SK-N-SH (cell line): Measurements from ENCODE around the gene BEST1. TPM values are rescaled to one million over a fixed set of nuclear protein-coding genes. Genes with fewer than 3 reads are reported as not detected.

ENCODE experiments used
- CTCF ChIA-PET: fragments of 300-600, 350-600 bp; formaldehyde crosslinking; extraction: SDS; loops from one replicate; lab custom pipeline; 2021; lab: Yijun Ruan, JAX
- POLR2A ChIA-PET: fragments of 350-600 bp; sonication (Branson Sonifier 250); formaldehyde crosslinking; extraction: SDS; loops from one replicate; lab custom pipeline; 2020; ENCODE audit warnings: antibody characterized with exemption, inconsistent platforms; lab: Yijun Ruan, JAX
- DNase-seq: peaks from one replicate; pipeline ENCODE4 v3.0.0; 2012
- H2AFZ ChIP-seq: fragments of 200-600 bp; sonication (generic); 2 replicates; pipeline ENCODE4 v1.8.1; 2016; ENCODE audit warnings: antibody characterized with exemption, mild to moderate bottlenecking, low read depth
- H3F3A ChIP-seq: fragments of 200-600 bp; sonication (generic); replicated peaks from 2 replicates; pipeline ENCODE3; 2016; ENCODE audit warnings: antibody characterized with exemption, mild to moderate bottlenecking; ENCODE audit not compliant: insufficient read depth
- H3K27ac ChIP-seq, 2 experiments: fragments of 200-500 bp in 1 of 2; fragments of 200-600 bp in 1 of 2; sonication (Bioruptor generic) in 1 of 2; sonication (generic), shearing (Covaris generic) in 1 of 2; 2 replicates each; pipeline versions ENCODE4 v1.5.1 to v1.6.1; 2014 to 2016; ENCODE audit warnings: low read depth in 2 of 2, inconsistent platforms in 1 of 2, low read length in 1 of 2, mild to moderate bottlenecking in 1 of 2, mixed read lengths in 1 of 2
- H3K27me3 ChIP-seq: fragments of 200-600 bp; sonication (generic), shearing (Covaris generic); 2 replicates; pipeline ENCODE4 v1.6.1; 2016; ENCODE audit warnings: mixed run types; ENCODE audit not compliant: insufficient read depth
- H3K36me3 ChIP-seq, 2 experiments: fragments of 200-500 bp in 1 of 2; fragments of 200-600 bp in 1 of 2; sonication (Bioruptor generic) in 1 of 2; sonication (generic) in 1 of 2; replicated peaks in 1 of 2; 2 replicates each; pipeline versions ENCODE3 to v1.5.1; 2014 to 2016; ENCODE audit warnings: low read length in 1 of 2, mild to moderate bottlenecking in 1 of 2; ENCODE audit not compliant: insufficient read depth in 2 of 2, control insufficient read depth in 1 of 2
- H3K4me1 ChIP-seq, 2 experiments: fragments of 200-500 bp in 1 of 2; fragments of 200-600 bp in 1 of 2; sonication (Bioruptor generic) in 1 of 2; sonication (generic), shearing (Covaris generic) in 1 of 2; 2 replicates each; pipeline versions ENCODE4 v1.5.1 to v1.6.1; 2014 to 2016; ENCODE audit warnings: low read depth in 1 of 2, low read length in 1 of 2, mixed run types in 1 of 2; ENCODE audit not compliant: insufficient read depth in 2 of 2, control insufficient read depth in 1 of 2
- H3K4me2 ChIP-seq: fragments of 200-600 bp; sonication (generic), shearing (Covaris generic); 2 replicates; pipeline ENCODE4 v1.6.1; 2017; ENCODE audit warnings: mixed run types
- H3K4me3 ChIP-seq, 2 experiments: fragments of 200-500 bp in 1 of 2; fragments of 200-600 bp in 1 of 2; sonication (Bioruptor generic) in 1 of 2; sonication (generic), shearing (Covaris generic) in 1 of 2; 2 replicates each; pipeline versions ENCODE4 v1.5.1 to v1.8.1; 2014 to 2016; ENCODE audit warnings: low read depth in 2 of 2, inconsistent platforms in 1 of 2, low read length in 1 of 2, mild to moderate bottlenecking in 1 of 2, mixed read lengths in 1 of 2, moderate library complexity in 1 of 2
- H3K79me2 ChIP-seq: fragments of 200-600 bp; sonication (generic); 2 replicates; pipeline ENCODE4 v1.8.1; 2017; ENCODE audit warnings: mild to moderate bottlenecking; ENCODE audit not compliant: insufficient read depth
- H3K9ac ChIP-seq: fragments of 200-600 bp; sonication (generic); 2 replicates; pipeline ENCODE4 v1.6.1; 2017; ENCODE audit warnings: mixed run types
- H3K9me2 ChIP-seq: fragments of 200-600 bp; sonication (generic); 2 replicates; pipeline ENCODE4 v1.6.1; 2017; ENCODE audit warnings: mixed run types
- H3K9me3 ChIP-seq: fragments of 200-600 bp; sonication (generic); 2 replicates; pipeline ENCODE4 v1.6.1; 2017; ENCODE audit warnings: mixed run types, mild to moderate bottlenecking, moderate library complexity
- H4K20me1 ChIP-seq: fragments of 200-600 bp; sonication (generic); 2 replicates; pipeline ENCODE4 v1.6.1; 2017; ENCODE audit warnings: mild to moderate bottlenecking, mixed run types; ENCODE audit not compliant: insufficient read depth
- CHD2 ChIP-seq: fragments of 150-350 bp; IDR thresholded peaks from 2 replicates; pipeline ENCODE4 v1.6.1; 2018; ENCODE audit warnings: low read length; ENCODE audit not compliant: partially characterized antibody
- ELF1 ChIP-seq: IDR thresholded peaks from 2 replicates; pipeline ENCODE4 v1.4.0; 2012
- EP300 ChIP-seq, 2 experiments: IDR thresholded peaks; 2 replicates each; pipeline versions ENCODE4 v1.4.0 to v1.6.1; 2012; ENCODE audit warnings: borderline replicate concordance in 1 of 2, low read depth in 1 of 2, low read length in 1 of 2
- FOSL2 ChIP-seq: IDR thresholded peaks from 2 replicates; pipeline ENCODE4 v1.4.0; 2012; ENCODE audit warnings: low read depth, mild to moderate bottlenecking, moderate library complexity, borderline replicate concordance
- FOXJ3 ChIP-seq: sonication (generic); formaldehyde crosslinking; IDR thresholded peaks from 2 replicates; pipeline ENCODE4 v1.5.1; 2020; ENCODE audit warnings: mild to moderate bottlenecking, missing genetic modification reagents
- GABPA ChIP-seq: IDR thresholded peaks from 2 replicates; pipeline ENCODE4 v1.4.0; 2012; ENCODE audit warnings: low read depth, mild to moderate bottlenecking
- GATA2 ChIP-seq: sonication (generic); formaldehyde crosslinking; IDR thresholded peaks from 2 replicates; pipeline ENCODE4 v1.5.0; 2020; ENCODE audit warnings: mild to moderate bottlenecking, missing genetic modification reagents
- JUND ChIP-seq: IDR thresholded peaks from 2 replicates; pipeline ENCODE4 v1.4.0; 2012
- MXI1 ChIP-seq: IDR thresholded peaks from 2 replicates; pipeline ENCODE4 v1.6.1; 2012; ENCODE audit warnings: mild to moderate bottlenecking, low read depth, low read length, improper control_type of control experiment
- NFIC ChIP-seq: IDR thresholded peaks from 2 replicates; pipeline ENCODE4 v1.4.0; 2012; ENCODE audit warnings: borderline replicate concordance
- NRF1 ChIP-seq: IDR thresholded peaks from 2 replicates; pipeline ENCODE4 v1.6.1; 2012; ENCODE audit warnings: low read depth, mild to moderate bottlenecking, low read length
- POLR2AphosphoS5 ChIP-seq: IDR thresholded peaks from 2 replicates; pipeline ENCODE4 v1.6.1; 2012; ENCODE audit warnings: low read depth, low read length
- REST ChIP-seq: IDR thresholded peaks from 2 replicates; pipeline ENCODE4 v1.6.1; 2012; ENCODE audit warnings: mild to moderate bottlenecking, low read depth, low read length, moderate library complexity
- RXRA ChIP-seq: IDR thresholded peaks from 2 replicates; pipeline ENCODE4 v1.4.0; 2012; ENCODE audit warnings: low read depth, mild to moderate bottlenecking, borderline replicate concordance
- SIN3A ChIP-seq: IDR thresholded peaks from 2 replicates; pipeline ENCODE4 v1.6.1; 2012; ENCODE audit warnings: low read depth, mild to moderate bottlenecking, low read length, moderate library complexity, borderline replicate concordance
- TAF1 ChIP-seq: IDR thresholded peaks from 2 replicates; pipeline ENCODE4 v1.6.1; 2012; ENCODE audit warnings: low read depth, mild to moderate bottlenecking, low read length, moderate library complexity, borderline replicate concordance
- TCF12 ChIP-seq: IDR thresholded peaks from 2 replicates; pipeline ENCODE4 v1.4.0; 2012
- TEAD4 ChIP-seq: IDR thresholded peaks from 2 replicates; pipeline ENCODE4 v1.4.0; 2012; ENCODE audit warnings: mild to moderate bottlenecking, borderline replicate concordance; ENCODE audit not compliant: insufficient read depth
- YY1 ChIP-seq: IDR thresholded peaks from 2 replicates; pipeline ENCODE4 v1.4.0; 2012; ENCODE audit warnings: low read depth, mild to moderate bottlenecking
- WGBS: methylation state at CpG from one replicate; pipeline ENCODE4 v1.1.6; 2017; ENCODE audit warnings: low lambda C conversion rate; 5-methylcytosine and 5-hydroxymethylcytosine counted together
- polyA plus RNA-seq, 3 experiments: library from polyadenylated mRNA; depleted of rRNA; stranded (reverse); fragments of >200 nt; gene quantifications; 2 replicates each; pipeline ENCODE4 v1.2.3, GENCODE V29; 2012
- TF ChIP-seq, protein P1 (sequence below): IDR thresholded peaks from 2 replicates; pipeline ENCODE4; 2012
- TF ChIP-seq, protein P2 (sequence below): IDR thresholded peaks from 2 replicates; pipeline ENCODE4 v1.4.0; 2012; ENCODE audit warnings: low read depth, borderline replicate concordance
- TF ChIP-seq, protein P3 (sequence below): IDR thresholded peaks from 2 replicates; pipeline ENCODE4 v1.4.0; 2012; ENCODE audit warnings: low read depth
- TF ChIP-seq, protein P4 (sequence below): IDR thresholded peaks from 2 replicates; pipeline ENCODE4 v1.4.0; 2012; ENCODE audit warnings: low read depth, borderline replicate concordance

BEST1 gene
- polyA plus RNA-seq, 1 of the 3 experiments (the other 2 are of a cell fraction): 0.30 TPM

DNA sequence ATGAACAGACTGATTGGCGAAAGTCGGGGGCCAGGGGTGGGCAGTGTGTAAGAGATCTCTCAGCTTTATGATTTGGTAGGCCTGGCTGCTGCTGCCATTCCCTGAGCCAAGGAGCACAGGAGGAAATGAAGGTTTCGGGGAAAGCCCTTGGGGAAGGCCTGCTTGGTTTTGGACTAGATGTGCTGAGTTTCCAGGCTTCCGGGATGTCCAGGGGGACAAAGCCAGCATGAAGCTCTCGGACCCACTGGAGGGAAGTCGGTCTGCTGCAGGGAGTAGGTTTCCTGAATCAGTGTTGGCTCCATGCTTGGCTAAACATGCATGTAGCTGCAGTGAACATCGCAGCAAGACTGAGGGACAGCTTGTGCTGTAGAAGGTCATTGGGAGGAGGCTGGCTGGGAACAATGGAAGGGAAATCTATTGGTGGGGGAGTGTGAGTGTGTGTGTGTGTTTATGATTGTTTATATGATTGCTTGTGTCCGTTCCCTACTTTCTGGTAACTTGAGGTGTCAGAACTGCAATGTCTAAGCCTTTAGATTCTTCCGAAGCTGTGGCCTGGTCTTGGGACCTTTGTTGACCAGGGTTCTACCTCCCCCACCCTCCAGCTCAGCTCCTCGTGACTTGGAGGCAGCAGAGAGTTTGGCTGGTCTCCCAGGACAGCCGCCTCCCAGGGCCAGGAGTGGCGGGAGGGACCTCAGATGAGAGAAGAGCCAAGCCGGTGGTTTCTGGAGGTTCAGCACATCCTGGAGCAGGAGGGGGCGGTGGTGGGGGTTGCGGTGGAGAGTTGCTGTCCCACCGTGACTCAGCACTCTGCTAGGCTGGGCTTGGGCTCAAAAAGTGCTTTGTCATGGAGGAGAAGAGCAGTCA, 21.3 kb downstream of the BEST1 start:
- Histone ChIP-seq H3K79me2 (peaks cover 19% of the 10 kb centered on the region), H3F3A (peaks cover 42% of the 10 kb centered on the region), H4K20me1 (peaks cover 8% of the 10 kb centered on the region), H2AFZ (peak overlapping the region; percentile 53; the same call in 1 of the 2 replicates), H3K4me1 (peaks cover 35 to 50% of the 10 kb centered on the region in 2 experiments), H3K9me2 (no peaks in the 10 kb centered on the region), H3K27me3 (no peaks in the 10 kb centered on the region), H3K9ac (peak overlapping the region; percentile 41; the same call in 1 of the 2 replicates), H3K27ac (peak overlapping the region; percentile 93 to 97), H3K36me3 (peaks cover 0 to 2% of the 10 kb centered on the region in 2 experiments), H3K4me2 (peak overlapping the region; percentile 50; the same call in 1 of the 2 replicates), H3K9me3 (no peaks in the 10 kb centered on the region), H3K4me3 (no peak overlapping the region)
- TF ChIP-seq NFIC: peak; percentile 96
- peak; percentile 74 for TF ChIP-seq TCF12
- no peak for TF ChIP-seq FOXJ3 (CRISPR knock-in tag)
- TF ChIP-seq, protein P1, sequence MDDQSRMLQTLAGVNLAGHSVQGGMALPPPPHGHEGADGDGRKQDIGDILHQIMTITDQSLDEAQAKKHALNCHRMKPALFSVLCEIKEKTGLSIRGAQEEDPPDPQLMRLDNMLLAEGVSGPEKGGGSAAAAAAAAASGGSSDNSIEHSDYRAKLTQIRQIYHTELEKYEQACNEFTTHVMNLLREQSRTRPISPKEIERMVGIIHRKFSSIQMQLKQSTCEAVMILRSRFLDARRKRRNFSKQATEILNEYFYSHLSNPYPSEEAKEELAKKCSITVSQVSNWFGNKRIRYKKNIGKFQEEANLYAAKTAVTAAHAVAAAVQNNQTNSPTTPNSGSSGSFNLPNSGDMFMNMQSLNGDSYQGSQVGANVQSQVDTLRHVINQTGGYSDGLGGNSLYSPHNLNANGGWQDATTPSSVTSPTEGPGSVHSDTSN: peak; percentile 69
- TF ChIP-seq, protein P2, sequence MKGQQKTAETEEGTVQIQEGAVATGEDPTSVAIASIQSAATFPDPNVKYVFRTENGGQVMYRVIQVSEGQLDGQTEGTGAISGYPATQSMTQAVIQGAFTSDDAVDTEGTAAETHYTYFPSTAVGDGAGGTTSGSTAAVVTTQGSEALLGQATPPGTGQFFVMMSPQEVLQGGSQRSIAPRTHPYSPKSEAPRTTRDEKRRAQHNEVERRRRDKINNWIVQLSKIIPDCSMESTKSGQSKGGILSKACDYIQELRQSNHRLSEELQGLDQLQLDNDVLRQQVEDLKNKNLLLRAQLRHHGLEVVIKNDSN: peak; percentile 83; the same call in 1 of the 2 replicates
- peak; percentile 61; the same call in 1 of the 2 replicates for TF ChIP-seq REST
- TF ChIP-seq YY1: no peak
- TF ChIP-seq GATA2 (CRISPR knock-in tag): no peak
- TF ChIP-seq POLR2AphosphoS5: peak; percentile 68
- peak; percentile 39; the same call in 1 of the 2 replicates for TF ChIP-seq RXRA
- TF ChIP-seq, protein P3, sequence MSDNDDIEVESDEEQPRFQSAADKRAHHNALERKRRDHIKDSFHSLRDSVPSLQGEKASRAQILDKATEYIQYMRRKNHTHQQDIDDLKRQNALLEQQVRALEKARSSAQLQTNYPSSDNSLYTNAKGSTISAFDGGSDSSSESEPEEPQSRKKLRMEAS: peak; percentile 95
- TF ChIP-seq TAF1: 0 out of 2 replicates have a peak, but pooled peaks have one; percentile 59
- TF ChIP-seq FOSL2: peak; percentile 53; the same call in 1 of the 2 replicates
- TF ChIP-seq ELF1: no peak
- TF ChIP-seq SIN3A: peak; percentile 86; the same call in 1 of the 2 replicates
- peak; percentile 69 for TF ChIP-seq CHD2
- no peak for TF ChIP-seq MXI1
- TF ChIP-seq, protein P4, sequence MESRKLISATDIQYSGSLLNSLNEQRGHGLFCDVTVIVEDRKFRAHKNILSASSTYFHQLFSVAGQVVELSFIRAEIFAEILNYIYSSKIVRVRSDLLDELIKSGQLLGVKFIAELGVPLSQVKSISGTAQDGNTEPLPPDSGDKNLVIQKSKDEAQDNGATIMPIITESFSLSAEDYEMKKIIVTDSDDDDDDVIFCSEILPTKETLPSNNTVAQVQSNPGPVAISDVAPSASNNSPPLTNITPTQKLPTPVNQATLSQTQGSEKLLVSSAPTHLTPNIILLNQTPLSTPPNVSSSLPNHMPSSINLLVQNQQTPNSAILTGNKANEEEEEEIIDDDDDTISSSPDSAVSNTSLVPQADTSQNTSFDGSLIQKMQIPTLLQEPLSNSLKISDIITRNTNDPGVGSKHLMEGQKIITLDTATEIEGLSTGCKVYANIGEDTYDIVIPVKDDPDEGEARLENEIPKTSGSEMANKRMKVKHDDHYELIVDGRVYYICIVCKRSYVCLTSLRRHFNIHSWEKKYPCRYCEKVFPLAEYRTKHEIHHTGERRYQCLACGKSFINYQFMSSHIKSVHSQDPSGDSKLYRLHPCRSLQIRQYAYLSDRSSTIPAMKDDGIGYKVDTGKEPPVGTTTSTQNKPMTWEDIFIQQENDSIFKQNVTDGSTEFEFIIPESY: peak; percentile 92
- TF ChIP-seq TEAD4: 0 out of 2 replicates have a peak, but pooled peaks have one; percentile 43
- no peak for TF ChIP-seq GABPA
- TF ChIP-seq JUND: peak; percentile 71
- no peak for TF ChIP-seq NRF1
- peak; percentile 64 to 98 for TF ChIP-seq EP300 (IDR thresholded peaks at IDR 0.05; ENCODE audit: borderline replicate concordance in 1 of 2, low read depth in 1 of 2, low read length in 1 of 2)
- ChIA-PET POLR2A (no interaction called here), CTCF (interaction anchor here (1.0 to 6.9 kb wide), 5 partner anchors 24 to 110 kb away, joined by 3 to 52 read pairs (median 20); no protein-coding TSS in a partner anchor)
- 41% methylated on average over 10 of the region's 16 CpGs for WGBS
- peak; percentile 52 for DNase-seq
